Choroid plexus epithelial cell (primary cell): ENCODE measurements around the gene RBM10.
"Not testable (repeated sequence)": the region's sequence is repeated elsewhere in the genome, so short reads cannot be mapped to it uniquely, and the experiment has no call there.

Experiments used
- DNase-seq: peaks from one replicate; pipeline ENCODE4 v3.0.0-alpha.2; 2010; ENCODE audit warnings: low read depth
- H3K4me3 ChIP-seq: 2 replicates; pipeline ENCODE4 v1.5.1; 2011; ENCODE audit warnings: low read depth, mild to moderate bottlenecking, control low read depth, low read length, moderate library complexity
- CTCF ChIP-seq: conservative IDR thresholded peaks from 2 replicates; pipeline ENCODE4 v1.5.1; 2011; ENCODE audit warnings: low read depth, mild to moderate bottlenecking, control low read depth, inconsistent platforms, low read length, moderate library complexity

Gene RBM10

DNA sequence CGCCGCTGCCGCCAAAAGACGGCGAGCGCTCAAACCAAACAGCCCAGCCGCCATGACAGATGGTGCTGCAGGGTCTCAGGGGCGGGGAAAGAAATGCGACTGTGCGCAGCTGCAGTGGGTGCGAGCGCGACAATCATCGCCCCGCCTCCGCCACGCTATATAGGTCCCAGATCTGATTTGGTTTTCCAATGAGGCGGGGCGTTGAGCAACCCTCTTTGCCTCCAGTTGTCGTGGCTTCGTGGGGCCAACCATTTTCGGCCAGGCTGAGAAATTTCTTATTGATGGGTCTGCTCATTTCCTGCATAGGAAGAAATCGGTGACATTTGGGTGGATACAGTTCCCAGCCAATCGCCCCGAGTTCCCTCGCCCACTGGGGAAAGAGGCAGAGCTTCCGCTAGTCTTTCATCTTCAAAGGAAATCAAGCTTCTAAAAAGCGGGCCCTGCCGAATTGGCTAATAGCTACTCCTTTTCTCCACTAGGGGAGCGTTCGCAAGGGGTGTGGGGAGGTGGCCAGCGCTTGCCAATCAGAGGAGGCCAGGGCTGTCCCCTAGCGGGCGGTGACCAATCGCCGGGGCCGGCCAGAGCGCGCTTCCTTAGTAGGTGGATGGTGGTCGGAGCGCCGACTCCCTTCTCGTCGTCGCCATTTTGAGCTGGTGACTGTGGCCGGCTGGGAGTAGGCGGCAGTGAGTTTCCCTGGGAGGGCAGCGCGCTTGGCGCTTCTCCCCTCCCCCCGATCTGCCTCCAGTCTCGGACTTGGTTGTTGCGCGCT, at the start of gene RBM10, which contains the start of gene NDUFB11:
Gene RBM10, plus strand, starts transcription at position 596 of the 769 bp plus-strand sequence. CDS start 2,261 bp downstream, outside the sequence.
Gene NDUFB11, minus strand, starts transcription at position 77 of the 769 bp plus-strand sequence. Its CDS starts 23 bp downstream, at position 54.
- peak; percentile 97 for DNase-seq
- H3K4me3 ChIP-seq: peak within 1 kb of the TSS; percentile 83
- peak; percentile 67 for TF ChIP-seq CTCF

GRCh38 chrX:47097018-47097417, 48.0 kb upstream of the RBM10 start:
- H3K4me3 ChIP-seq: no peak overlapping the region
- no peak for DNase-seq
- TF ChIP-seq CTCF: no peak

GRCh38 chrX:47098338-47099094, 46.5 kb upstream of the RBM10 start:
- DNase-seq: no peak
- no peak overlapping the region for H3K4me3 ChIP-seq
- TF ChIP-seq CTCF: no peak

- TF ChIP-seq CTCF: no peak
- H3K4me3 ChIP-seq: no peak overlapping the region
- DNase-seq: no peak
Measured at GRCh38 chrX:47101206-47101605, 43.8 kb upstream of the RBM10 start.

DNA sequence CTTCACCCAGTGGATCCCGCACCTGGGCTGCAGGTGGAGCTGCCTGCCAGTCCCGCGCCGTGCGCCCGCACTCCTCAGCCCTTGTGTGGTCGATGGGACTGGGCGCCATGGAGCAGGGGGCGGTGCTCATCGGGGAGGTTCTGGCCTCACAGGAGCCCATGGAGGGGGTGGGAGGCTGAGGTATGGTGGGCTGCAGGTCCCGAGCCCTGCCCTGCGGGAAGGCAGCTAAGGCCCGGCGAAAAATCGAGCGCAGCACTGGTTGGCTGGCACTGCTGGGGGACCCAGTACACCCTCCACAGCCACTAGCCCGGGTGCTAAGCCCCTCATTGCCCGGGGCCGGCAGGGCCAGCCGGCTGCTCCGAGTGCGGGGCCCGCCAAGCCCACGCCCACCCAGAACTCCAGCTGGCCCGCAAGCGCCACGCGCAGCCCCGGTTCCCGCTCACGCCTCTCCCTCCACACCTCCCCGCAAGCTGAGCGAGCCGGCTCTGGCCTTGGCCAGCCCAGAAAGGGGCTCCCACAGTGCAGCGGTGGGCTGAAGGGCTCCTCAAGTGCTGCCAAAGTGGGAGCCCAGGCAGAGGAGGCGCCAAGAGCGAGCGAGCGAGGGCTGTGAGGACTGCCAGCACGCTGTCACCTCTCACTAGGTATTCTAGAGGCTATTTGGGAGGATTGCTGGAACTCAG, 33.9 kb upstream of the RBM10 start:
- H3K4me3 ChIP-seq, DNase-seq: not testable (repeated sequence)

GRCh38 chrX:47112316-47112954, 32.6 kb upstream of the RBM10 start:
- no peak overlapping the region for H3K4me3 ChIP-seq
- DNase-seq: peak; percentile 12
- no peak for TF ChIP-seq CTCF

GRCh38 chrX:47116551-47117110, 28.4 kb upstream of the RBM10 start:
- H3K4me3 ChIP-seq, DNase-seq: not testable (repeated sequence)

GRCh38 chrX:47124466-47124865, 20.6 kb upstream of the RBM10 start:
- not testable (repeated sequence) for DNase-seq, H3K4me3 ChIP-seq
